ENCODE measurements around the gene RAB17. TPM values are rescaled to one million over a fixed set of nuclear protein-coding genes. Genes with fewer than 3 reads are reported as not detected.

The RAB17 gene
- total RNA-seq, 1 experiment from 2014 or later, result not detected

GRCh38 chr2:237540223-237540775 lies 50.2 kb downstream of the RAB17 start:
- DNase-seq (ENCODE audit: low read depth), result no peak

GRCh38 chr2:237539681-237540080 lies 50.9 kb downstream of the RAB17 start:
- DNase-seq (ENCODE audit: low read depth), result no peak

GRCh38 chr2:237538901-237539300 lies 51.6 kb downstream of the RAB17 start:
- DNase-seq (ENCODE audit: low read depth), result no peak

- DNase-seq (ENCODE audit: low read depth), result no peak
Measured at GRCh38 chr2:237538001-237538720, 52.4 kb downstream of the RAB17 start.

- DNase-seq (ENCODE audit: low read depth), result no peak
Measured at GRCh38 chr2:237536617-237537016, 53.9 kb downstream of the RAB17 start.

- no peak for DNase-seq (ENCODE audit: low read depth)
Measured at GRCh38 chr2:237536083-237536415, 54.5 kb downstream of the RAB17 start.

- DNase-seq (ENCODE audit: low read depth), result no peak
Measured at GRCh38 chr2:237535385-237536082, 55.0 kb downstream of the RAB17 start.

GRCh38 chr2:237534380-237534779 lies 56.2 kb downstream of the RAB17 start:
- DNase-seq (ENCODE audit: low read depth), result no peak

GRCh38 chr2:237533668-237534161 lies 56.8 kb downstream of the RAB17 start:
- peak; percentile 28 for DNase-seq (ENCODE audit: low read depth)

- DNase-seq (ENCODE audit: low read depth), result no peak
Measured at GRCh38 chr2:237532160-237532559, 58.4 kb downstream of the RAB17 start.

- peak; percentile 12 for DNase-seq (ENCODE audit: low read depth)
Measured at GRCh38 chr2:237530472-237531433, 59.8 kb downstream of the RAB17 start.

GRCh38 chr2:237529452-237530402 lies 60.8 kb downstream of the RAB17 start:
- DNase-seq (ENCODE audit: low read depth), result no peak

GRCh38 chr2:237527766-237528165 lies 62.8 kb downstream of the RAB17 start:
- no peak for DNase-seq (ENCODE audit: low read depth)

- no peak for DNase-seq (ENCODE audit: low read depth)
Measured at GRCh38 chr2:237527233-237527632, 63.3 kb downstream of the RAB17 start.

- DNase-seq (ENCODE audit: low read depth), result no peak
Measured at GRCh38 chr2:237525559-237526157, 64.9 kb downstream of the RAB17 start.

GRCh38 chr2:237524631-237525030 lies 65.9 kb downstream of the RAB17 start:
- no peak for DNase-seq (ENCODE audit: low read depth)
